ENCODE results near the gene CALR3.

GRCh38 chr19:16444269-16444600 is 51.7 kb downstream of the CALR3 start:
- TF ChIP-seq CTCF (conservative IDR thresholded peaks at IDR 0.05; ENCODE audit: low read length) = no peak
- no peak for TF ChIP-seq EZH2phosphoT487 (IDR thresholded peaks at IDR 0.05; ENCODE audit: borderline replicate concordance)
